Stomach smooth muscle (tissue), 2 donors: Measurements from ENCODE around the gene KLHL30.

ENCODE experiments used
- H3K27ac ChIP-seq: one replicate; pipeline ENCODE4 v1.7.0; 2013; ENCODE audit warnings: mild to moderate bottlenecking, low read length, inconsistent platforms
- H3K27me3 ChIP-seq, 2 donors: one replicate each; pipeline ENCODE4 v1.7.0; 2013; ENCODE audit warnings: low read length in 2 of 2; ENCODE audit not compliant: insufficient read depth in 2 of 2, control insufficient read depth in 1 of 2
- H3K36me3 ChIP-seq, 2 donors: one replicate each; pipeline ENCODE4 v1.7.0; 2013; ENCODE audit warnings: low read length in 2 of 2; ENCODE audit not compliant: control insufficient read depth in 2 of 2, insufficient read depth in 2 of 2
- H3K4me1 ChIP-seq: one replicate; pipeline ENCODE4 v1.7.0; 2013; ENCODE audit warnings: low read length; ENCODE audit not compliant: control insufficient read depth, insufficient read depth
- H3K4me3 ChIP-seq, 2 donors: one replicate each; pipeline ENCODE4 v1.7.0; 2013; ENCODE audit warnings: low read length in 2 of 2
- H3K9ac ChIP-seq, 2 donors: one replicate each; pipeline ENCODE4 v1.7.0; 2013; ENCODE audit warnings: low read length in 2 of 2, mild to moderate bottlenecking in 1 of 2
- H3K9me3 ChIP-seq, 2 donors: one replicate each; pipeline ENCODE4 v1.7.0; 2013; ENCODE audit warnings: low read length in 2 of 2; ENCODE audit not compliant: control insufficient read depth in 2 of 2
- donor health status: healthy.
- donor health status: Pancreatic carcinoma.

Gene KLHL30

DNA sequence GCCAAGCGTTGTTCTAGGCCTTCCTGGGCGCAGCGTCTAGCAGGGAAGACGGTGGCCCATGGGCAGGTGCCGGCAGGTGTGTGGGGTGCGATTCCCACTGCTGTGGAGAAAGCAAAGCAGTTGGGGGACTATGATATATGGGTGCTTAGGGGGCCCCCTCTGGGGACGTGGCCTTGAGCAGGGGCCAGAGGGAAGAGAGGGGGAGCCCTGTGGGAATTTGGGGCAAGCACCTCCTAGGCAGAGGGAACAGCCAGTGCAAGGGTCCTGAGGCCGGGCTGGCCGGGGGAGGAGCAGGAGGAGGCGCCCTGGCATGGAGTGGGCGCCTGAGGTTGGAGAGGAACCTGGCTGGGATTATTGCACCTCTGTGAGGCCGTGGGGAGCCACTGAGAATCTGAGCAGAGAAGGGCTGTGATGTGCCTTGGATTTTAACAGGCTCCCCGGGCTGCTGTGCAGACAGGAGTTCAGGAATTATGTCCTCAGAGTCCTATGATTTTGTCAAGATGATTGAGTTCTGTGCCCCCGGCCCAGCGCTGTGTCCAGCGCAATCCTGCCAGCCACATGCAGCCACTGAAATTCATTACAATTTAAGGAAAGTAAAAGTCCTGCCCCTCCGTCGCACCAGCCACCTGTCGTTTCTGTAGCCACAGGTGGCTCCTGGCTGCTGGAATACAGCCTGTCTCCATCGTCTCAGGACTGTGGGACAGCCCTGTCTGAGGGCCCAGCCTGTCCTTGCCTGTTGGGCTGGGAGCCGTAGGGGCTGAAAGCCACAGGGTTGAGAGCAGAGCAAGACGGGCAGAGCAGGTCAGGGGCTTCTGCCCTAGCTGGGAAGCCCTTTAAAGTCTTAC lies 9.1 kb upstream of the KLHL30 start:
- peaks cover 6% of the 10 kb centered on the region for H3K4me1 ChIP-seq
- no peak overlapping the region for H3K4me3 ChIP-seq
- no peaks in the 10 kb centered on the region for H3K36me3 ChIP-seq
- no peak overlapping the region for H3K9ac ChIP-seq
- H3K9me3 ChIP-seq, result no peaks in the 10 kb centered on the region
- no peak overlapping the region for H3K27ac ChIP-seq
- peaks cover 0 to 2% of the 10 kb centered on the region in 2 donors for H3K27me3 ChIP-seq

DNA sequence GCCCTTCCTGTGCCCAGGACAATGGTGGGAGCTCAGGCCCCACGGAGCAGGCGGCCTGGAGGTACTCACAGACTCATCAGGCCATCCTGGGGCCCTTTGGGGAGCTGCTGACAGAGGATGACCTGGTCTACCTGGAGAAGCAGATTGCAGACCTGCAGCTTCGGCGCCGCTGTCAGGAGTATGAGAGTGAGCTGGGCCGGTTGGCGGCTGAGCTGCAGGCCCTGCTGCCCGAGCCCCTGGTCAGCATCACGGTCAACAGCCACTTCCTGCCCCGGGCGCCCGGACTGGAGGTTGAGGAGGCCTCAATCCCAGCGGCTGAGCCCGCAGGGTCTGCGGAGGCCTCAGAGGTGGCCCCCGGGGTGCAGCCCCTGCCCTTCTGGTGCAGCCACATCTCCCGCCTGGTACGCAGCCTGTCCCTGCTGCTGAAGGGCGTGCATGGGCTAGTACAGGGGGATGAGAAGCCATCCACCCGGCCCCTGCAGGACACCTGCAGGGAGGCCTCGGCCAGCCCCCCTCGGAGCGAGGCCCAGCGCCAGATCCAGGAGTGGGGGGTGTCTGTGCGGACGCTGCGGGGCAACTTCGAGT lies 8.3 kb upstream of the KLHL30 start:
- no peaks in the 10 kb centered on the region for H3K36me3 ChIP-seq
- peaks cover 0 to 2% of the 10 kb centered on the region in 2 donors for H3K27me3 ChIP-seq
- H3K9ac ChIP-seq, result no peak overlapping the region
- H3K4me1 ChIP-seq, result peaks cover 6% of the 10 kb centered on the region
- H3K9me3 ChIP-seq, result no peaks in the 10 kb centered on the region
- H3K4me3 ChIP-seq, result no peak overlapping the region
- H3K27ac ChIP-seq, result no peak overlapping the region

DNA sequence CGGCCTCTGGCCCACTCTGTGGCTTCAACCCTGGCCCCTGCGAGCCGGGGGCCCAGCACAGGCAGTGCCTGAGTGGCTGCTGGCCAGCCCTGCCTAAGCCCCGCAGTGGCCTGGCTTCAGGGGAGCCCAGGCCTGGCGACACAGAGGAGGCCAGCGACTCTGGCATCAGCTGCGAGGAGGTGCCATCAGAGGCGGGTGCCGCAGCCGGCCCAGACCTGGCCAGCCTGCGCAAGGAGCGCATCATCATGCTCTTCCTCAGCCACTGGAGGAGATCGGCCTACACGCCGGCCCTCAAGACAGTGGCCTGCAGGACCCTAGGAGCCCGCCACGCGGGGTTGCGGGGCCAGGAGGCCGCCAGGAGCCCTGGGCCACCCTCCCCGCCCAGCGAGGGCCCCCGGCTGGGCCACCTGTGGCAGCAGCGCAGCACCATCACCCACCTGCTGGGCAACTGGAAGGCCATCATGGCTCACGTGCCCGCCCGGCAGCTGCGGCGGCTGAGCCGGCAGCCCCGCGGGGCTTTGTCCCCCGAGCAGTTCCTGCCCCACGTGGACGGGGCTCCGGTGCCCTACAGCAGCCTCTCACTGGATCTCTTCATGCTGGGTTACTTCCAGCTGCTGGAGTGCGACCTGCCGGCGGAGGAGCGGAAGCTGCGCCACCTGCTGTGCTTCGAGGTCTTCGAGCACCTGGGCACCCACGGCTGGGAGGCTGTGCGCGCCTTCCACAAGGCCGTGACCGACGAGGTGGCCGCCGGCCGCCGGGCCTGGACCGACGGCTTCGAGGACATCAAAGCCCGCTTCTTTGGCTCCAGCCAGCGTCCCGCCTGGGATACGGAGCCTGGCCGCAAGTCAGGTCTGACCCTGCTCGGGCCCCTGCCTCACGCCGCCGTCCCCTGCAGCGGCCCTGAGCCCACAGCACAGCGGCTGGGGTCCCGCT lies 7.5 kb upstream of the KLHL30 start:
- H3K9ac ChIP-seq, result no peak overlapping the region
- no peak overlapping the region for H3K4me3 ChIP-seq
- H3K9me3 ChIP-seq, result no peaks in the 10 kb centered on the region
- no peaks in the 10 kb centered on the region for H3K36me3 ChIP-seq
- peaks cover 6% of the 10 kb centered on the region for H3K4me1 ChIP-seq
- no peak overlapping the region for H3K27ac ChIP-seq
- H3K27me3 ChIP-seq, result peaks cover 0 to 2% of the 10 kb centered on the region in 2 donors

DNA sequence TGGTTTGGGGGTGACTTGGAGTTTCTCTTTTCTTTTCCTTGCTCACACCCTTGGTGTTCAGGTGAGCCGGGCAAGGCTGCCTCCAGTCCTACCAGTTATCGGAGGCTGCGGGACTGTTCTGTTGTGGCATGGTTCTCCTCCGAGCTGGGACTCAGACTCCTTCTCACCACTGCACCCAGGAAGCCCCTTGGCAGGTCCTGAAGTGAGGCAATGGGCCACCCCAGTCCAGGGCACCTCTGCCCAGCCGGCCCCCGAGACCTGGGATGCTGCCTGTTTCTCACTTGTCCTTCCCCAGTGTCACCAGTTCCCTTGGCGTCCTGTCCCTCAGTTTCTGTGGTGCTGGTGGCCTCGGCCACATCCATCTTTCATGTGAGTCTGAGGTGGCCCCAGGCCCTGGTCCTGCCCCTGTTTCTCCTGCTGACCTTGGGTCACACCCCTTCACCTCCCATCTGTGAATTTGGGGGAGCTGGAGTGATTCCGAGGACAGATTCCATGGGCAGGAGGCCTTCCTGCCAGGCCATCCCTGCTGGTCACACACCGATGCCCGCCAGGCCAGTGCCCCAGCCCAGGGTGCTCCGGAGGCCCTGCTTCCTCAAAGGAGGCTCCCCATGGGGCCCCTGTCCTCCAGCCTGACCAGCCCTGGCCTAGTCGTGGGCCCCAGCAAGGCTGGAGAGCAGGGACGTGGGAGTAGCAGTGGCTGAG lies 6.6 kb upstream of the KLHL30 start:
- no peaks in the 10 kb centered on the region for H3K36me3 ChIP-seq
- H3K4me1 ChIP-seq, result peaks cover 3% of the 10 kb centered on the region
- H3K4me3 ChIP-seq, result no peak overlapping the region
- H3K9ac ChIP-seq, result no peak overlapping the region
- no peak overlapping the region for H3K27ac ChIP-seq
- H3K9me3 ChIP-seq, result no peaks in the 10 kb centered on the region
- H3K27me3 ChIP-seq, result no peaks in the 10 kb centered on the region

DNA sequence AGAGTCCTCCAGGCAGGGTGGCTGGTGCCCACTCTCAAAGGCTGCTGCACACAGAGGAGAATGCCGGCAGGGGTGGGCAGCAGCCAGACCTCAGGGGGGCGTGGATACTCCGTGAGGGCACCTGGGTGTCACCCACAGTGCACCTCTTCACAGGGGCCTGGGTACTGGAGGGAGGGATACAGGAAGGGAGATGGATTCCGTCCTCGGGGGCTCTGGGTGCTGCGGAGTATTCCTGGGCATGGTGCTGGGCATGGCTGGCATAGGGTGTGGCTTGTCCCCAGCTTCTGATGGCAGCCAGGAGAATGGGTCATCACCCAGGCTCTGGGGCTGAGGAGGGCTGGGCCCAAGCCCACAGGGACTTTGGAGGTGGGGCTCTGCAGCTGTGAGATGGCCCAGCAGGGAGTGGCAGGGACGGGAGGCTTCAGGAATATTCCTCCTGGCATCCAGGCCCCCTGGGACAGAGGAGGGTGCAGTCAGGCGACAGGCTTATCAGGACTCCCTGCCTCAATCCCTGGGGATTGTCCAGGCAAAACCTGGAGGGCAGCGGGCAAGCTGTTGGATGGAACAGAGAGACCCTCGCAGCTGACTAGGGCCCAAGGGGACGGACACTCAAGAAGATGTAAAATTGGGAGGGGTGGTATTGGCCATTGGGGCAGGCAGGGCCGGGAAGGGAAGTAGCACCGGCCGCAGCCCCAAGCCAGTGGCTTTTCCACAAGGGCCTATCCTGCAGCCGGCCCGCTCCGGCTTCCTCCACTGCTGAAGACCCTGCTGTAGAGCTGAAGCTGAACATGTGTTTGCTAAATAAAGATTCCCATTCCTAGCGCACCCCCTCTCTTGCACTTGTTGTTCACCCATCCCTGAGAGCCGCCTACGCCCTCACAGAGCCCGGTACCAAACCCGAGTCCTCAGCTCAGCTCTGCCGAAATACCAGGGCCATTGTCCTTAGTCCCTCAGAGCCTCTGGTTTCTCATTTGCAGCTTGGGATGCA lies 5.7 kb upstream of the KLHL30 start:
- Histone ChIP-seq H3K4me1 (peaks cover 1% of the 10 kb centered on the region), H3K9me3 (no peaks in the 10 kb centered on the region), H3K9ac (no peak overlapping the region), H3K36me3 (no peaks in the 10 kb centered on the region), H3K4me3 (no peak overlapping the region), H3K27me3 (no peaks in the 10 kb centered on the region), H3K27ac (no peak overlapping the region)

DNA sequence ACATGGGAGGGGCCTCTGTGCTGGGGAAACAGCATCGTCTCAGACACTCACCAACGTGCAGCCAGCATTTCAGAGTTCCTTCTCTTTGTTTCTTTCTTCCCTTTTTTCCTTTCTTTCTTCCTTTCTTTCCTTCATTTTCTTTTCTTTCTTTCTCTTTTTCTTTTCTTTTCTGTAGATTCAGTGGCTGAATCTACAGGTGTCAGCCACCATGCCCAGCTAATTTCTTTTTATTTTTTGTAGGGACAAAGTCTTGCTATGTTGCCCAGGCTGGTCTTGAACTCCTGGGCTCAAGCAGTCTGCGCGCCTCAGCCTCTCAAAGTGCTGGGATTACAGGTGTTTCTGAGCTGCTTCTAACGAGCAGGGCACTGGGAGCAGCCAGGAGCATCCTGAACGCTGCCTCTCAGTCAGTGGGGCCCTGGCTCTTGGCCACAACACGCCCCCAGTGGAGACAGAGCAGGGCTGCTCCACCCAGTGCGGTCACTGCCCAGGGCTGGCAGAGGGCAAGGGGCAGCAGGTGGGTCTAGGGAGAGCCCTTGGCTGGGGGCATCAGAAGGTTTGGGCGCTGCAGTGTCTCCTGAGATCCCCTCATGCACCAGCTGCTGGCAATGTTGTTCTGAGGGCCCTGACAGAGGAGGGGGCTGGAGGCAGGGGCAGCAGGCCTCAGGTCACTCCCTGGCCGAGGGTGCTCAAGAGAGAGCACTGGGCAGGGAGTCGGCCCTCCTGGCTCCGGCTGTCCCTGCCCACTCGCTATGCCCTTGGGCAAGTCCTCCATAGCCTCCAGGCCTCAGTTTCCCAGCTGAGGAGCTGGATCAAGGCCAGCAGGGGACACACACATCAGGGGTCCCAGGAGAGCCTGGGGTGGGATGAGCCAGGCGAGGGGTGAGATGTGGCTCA lies 4.7 kb upstream of the KLHL30 start:
- Histone ChIP-seq H3K27me3 (no peaks in the 10 kb centered on the region), H3K9ac (no peak overlapping the region), H3K4me1 (peaks cover 10% of the 10 kb centered on the region), H3K9me3 (no peaks in the 10 kb centered on the region), H3K27ac (no peak overlapping the region), H3K36me3 (no peaks in the 10 kb centered on the region), H3K4me3 (no peak overlapping the region)

DNA sequence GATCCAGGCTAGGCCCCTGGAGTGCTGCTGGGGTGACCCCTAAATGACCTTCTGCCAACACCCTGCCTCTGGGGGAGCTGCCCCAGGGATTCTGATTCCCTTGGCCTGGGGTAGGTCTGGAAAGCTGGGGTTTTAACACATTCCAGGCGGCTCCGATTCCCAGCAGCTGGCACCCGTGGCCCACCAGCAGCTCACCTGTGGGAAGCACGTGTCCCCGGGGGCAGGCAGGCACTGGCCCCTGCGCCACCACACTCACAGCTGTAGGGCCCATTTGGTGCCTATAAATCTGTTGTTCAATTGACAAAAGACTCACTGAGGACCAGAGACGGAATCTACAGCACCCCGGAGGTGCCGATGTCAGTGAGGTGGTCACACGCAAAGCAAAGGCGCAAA lies 4.1 kb upstream of the KLHL30 start:
- Histone ChIP-seq H3K9ac (no peak overlapping the region), H3K4me1 (peaks cover 15% of the 10 kb centered on the region), H3K36me3 (no peaks in the 10 kb centered on the region), H3K9me3 (no peaks in the 10 kb centered on the region), H3K27ac (no peak overlapping the region), H3K4me3 (no peak overlapping the region), H3K27me3 (no peaks in the 10 kb centered on the region)

DNA sequence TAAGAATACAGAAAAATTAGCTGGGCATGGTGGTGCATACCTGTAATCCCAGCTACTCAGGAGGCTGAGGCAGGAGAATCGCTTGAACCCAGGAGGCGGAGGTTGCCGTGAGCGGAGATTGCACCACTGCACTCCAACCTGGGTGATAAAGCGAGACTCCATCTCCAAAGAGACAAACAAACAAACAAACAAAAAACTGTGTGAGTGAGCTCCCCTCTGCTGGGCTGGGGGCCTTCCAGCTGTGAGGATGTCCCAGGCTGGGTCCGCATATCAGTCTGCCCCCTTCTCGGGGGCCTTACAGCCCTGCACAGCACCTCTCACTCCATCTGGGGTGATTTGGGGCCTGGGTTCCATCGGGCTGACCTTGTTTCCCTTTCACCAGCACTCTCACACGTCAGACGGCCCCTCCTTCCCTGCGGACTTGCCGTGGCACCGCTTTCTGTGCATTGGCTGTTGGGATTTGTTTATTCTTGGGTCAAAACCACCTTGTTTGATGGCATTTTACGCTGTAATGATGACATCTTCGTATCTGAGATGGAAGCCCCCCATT lies 2.8 kb upstream of the KLHL30 start:
- Histone ChIP-seq H3K27me3 (no peaks in the 10 kb centered on the region), H3K4me3 (no peak overlapping the region), H3K27ac (no peak overlapping the region), H3K4me1 (peaks cover 20% of the 10 kb centered on the region), H3K36me3 (no peaks in the 10 kb centered on the region), H3K9ac (no peak overlapping the region), H3K9me3 (no peaks in the 10 kb centered on the region)
